ENCODE data around the gene RBM14. TPM values are rescaled to one million over a fixed set of nuclear protein-coding genes. Genes with fewer than 3 reads are reported as not detected.
A peak's percentile ranks its signal among the peaks of the same experiment; 100 is the strongest.
"Not testable (repeated sequence)": the region's sequence is repeated elsewhere in the genome, so short reads cannot be mapped to it uniquely, and the experiment has no call there.

Gene RBM14
- total RNA-seq, 1 donor from 2014 or later, result 28.7 TPM

DNA sequence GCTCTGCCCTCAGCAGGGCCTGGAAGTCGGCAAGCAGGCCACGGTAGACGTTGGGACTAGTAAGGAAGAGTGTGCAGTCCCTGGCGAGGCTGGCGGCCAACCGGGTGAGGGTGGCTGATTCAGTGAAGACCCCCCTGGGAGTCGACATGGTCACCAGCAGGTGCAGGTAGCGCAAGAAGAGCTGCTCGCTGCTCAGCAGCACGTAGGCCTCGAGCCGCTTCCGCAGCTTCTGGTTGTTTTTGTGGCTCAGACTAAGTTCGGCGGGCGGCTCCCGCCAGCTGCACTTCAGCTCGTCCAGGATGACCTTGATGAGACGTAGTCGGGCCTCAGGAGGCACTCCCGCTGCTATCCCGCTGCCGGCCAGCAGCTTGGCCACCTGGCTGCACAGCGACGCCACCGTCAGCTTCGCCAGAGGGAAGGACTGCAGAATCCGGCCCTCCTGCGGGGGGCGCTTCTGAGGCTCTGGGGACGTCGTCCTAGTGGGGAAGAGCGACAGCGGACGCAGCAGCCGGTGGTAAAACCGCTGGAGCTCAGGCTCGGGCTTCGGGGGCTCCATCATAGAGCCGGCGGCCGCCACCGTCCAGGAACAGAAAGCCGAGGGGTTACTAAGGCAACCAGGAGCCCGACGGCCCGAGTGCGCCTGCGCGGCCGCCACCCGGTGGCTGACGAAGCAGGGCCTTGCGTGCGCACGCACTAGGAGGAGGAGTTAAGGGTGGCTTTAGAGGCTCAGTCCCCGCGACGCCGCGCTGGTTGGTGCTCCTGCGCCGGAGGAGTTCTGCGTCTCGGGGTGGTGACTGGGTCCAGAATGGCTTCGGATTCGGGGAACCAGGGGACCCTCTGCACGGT is 23.8 kb upstream of the RBM14 start, which contains the start of the genes CCDC87 and CCS:
Gene CCDC87, minus strand, starts transcription at position 607 of the 846 bp plus-strand sequence. Its CDS starts 48 bp downstream, at position 559.
Gene CCS, plus strand, starts transcription at position 729 of the 846 bp plus-strand sequence. Its CDS starts 77 bp downstream, at position 806.
- intact Hi-C loops (cut with DNase I), result loop anchor here (2.0 kb wide), 1 partner anchor 24 kb away; the partner anchor contains the start of gene RBM14
- ATAC-seq (ENCODE audit: poor library complexity), result peak; percentile 99

DNA sequence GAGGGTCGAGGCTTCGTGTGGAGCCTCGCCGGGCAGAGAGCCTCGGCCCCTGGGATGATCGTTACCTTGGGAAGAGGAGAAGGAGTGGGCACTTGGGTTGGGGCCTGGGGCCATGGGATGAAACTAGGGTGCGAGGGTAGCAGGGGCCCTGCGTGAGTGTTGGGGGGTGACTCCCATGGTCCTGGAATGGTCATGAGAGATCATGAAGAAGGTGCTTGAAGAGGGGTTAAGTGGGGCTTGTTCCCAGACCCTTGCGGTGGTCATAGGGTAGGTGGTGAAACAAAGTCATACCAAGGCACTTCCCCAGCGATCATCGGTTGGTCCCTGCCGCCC is 23.2 kb upstream of the RBM14 start:
- ATAC-seq (ENCODE audit: poor library complexity) (peak; percentile 24), DNase-seq (no peak)
- intact Hi-C loops (cut with DNase I), result loop anchor here (2.0 kb wide), 1 partner anchor 24 kb away; the partner anchor contains the start of gene RBM14

More for the DNA sequence above, 23.8 kb upstream of the RBM14 start, which contains the start of the genes CCDC87 and CCS:
- DNase-seq, result peak; percentile 100

DNA sequence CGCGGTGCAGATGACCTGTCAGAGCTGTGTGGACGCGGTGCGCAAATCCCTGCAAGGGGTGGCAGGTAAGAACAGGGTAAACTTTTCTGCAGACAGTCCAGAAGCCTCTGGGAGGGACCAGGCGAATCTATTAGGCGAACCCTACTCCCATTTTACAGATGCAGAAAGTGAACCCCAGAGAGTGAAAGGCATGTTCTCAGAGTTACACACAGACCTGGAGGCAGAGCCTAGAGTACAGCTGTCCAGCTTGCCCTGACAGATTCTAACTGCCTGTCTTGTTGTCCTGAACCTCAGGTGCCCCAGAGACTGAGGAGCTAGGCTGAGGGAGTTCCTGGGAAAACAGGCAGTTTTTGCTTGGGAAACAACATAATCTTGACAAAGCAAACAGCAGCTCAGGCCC is 22.8 kb upstream of the RBM14 start:
- ATAC-seq (ENCODE audit: poor library complexity), result no peak
- intact Hi-C loops (cut with DNase I), result loop anchor here (2.0 kb wide), 1 partner anchor 23 kb away; the partner anchor contains the start of gene RBM14

DNA sequence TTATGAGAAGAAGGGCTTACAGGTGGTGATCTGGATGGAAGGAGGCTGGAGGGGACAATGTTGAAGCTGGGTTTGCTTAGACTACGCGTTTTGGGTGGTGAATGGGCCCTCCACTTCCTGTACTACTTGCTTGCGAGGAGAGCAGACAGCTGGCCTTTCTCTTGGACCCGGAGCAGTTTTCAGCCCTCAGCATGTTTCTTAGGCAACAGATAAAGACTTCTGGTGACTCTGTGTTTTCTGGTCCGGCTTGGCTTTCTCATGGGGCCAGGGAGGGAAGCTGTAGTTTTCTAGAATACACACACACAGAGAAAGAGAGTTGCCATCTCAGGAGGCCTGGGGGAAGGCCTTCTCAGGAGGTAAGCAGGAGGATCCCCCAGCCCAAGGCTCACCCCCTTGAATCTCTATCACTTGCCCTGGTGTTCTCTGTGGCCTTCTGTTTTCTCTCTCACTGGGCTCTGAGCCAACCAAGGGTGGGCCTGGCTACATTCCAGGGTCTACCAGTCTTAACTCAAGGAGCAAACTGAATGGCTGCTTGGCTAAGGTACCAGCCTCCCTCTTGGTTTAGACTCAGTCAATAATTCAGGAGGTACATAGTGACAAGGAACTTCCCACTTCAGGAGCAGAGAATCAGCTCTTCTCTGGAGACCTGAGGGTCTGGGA is 21.1 kb upstream of the RBM14 start:
- intact Hi-C loops (cut with DNase I), result no loop called here
- DNase-seq (peak; percentile 66), ATAC-seq (ENCODE audit: poor library complexity) (peak; percentile 40)

More for the DNA sequence above, 22.8 kb upstream of the RBM14 start:
- no peak for DNase-seq

DNA sequence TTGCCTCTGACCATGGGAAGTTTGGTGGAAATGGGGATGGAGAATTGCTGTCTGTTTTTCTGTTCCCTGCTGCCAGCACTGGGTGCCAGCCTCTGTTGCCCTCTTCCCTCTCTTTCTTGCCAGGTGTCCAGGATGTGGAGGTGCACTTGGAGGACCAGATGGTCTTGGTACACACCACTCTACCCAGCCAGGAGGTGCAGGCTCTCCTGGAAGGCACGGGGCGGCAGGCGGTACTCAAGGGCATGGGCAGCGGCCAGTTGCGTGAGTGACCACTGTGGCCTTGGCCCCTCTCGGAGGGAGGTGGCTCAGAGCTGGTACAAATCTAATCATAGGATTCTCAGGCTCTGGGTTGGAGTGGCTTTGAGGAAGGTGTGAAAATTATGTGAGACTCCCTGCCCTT is 17.4 kb upstream of the RBM14 start:
- DNase-seq (no peak), ATAC-seq (ENCODE audit: poor library complexity) (no peak)
- intact Hi-C loops (cut with DNase I), result no loop called here

DNA sequence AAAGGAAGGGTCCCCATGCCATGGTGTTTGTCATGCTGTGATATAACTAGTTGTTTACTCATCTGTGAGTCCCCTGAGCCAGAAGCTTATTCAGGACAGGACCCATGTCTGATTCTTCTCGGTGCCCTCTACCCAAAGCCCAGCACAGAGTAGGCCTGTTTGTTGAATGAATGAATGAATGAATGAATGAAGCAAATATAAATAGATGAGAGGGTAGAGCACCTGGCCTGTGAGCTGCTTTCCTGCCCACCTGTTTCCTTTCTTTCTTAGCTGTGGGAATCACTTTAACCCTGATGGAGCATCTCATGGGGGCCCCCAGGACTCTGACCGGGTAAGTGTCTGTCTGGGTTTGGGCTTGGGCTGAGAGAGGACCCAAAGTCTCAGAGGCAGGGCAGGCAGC is 16.2 kb upstream of the RBM14 start:
- no peak for ATAC-seq (ENCODE audit: poor library complexity)
- intact Hi-C loops (cut with DNase I), result no loop called here
- no peak for DNase-seq

DNA sequence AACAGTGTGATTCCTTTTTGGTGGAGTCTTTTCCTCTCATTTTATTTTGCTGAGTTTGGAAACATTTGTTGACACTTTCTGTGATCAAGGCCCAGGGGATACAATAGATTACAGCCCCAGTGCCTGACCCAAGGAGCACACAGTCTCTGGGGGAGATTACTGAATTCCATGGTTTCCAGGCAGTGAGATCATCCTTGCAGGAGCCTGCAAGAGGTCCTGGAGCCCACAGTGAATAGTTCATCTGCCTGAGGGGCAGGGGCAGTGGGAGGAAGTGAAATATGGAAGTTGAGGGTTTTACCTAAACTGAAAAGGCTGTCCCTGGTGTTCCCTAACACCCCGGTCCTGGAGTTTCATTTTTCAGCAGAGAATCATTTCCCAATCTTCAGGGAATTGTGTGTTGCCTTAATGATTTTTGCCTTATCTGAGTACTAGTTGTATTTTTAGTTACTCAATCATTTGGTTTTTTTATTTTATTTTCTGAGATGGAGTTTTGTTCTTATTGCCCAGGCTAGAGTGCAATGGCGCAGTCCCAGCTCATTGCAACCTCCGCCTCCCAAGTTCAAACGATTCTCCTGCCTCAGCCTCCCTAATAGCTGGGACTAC is 15.7 kb upstream of the RBM14 start:
- intact Hi-C loops (cut with DNase I), result no loop called here
- ATAC-seq (ENCODE audit: poor library complexity) (peak; percentile 66), DNase-seq (no peak)

DNA sequence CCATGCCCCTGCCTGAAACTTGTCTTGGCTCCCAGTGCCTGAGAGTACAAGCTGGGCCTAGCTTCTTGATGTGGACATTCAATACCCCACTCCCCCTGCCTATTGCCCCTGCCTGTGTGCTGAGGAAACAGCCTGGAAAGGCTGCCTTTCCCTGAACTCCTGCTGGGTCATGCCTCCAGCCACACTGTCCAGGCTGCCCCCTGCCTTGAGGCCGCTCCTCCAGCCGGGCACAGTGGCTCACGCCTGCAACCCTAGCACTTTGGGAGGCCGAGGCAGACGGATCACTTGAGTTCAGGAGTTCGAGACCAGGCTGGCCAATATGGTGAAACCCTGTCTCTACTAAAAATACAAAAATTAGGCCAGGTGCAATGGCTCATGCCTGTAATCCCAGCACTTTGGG is 13.4 kb upstream of the RBM14 start:
- DNase-seq (no peak), ATAC-seq (ENCODE audit: poor library complexity) (no peak)

DNA sequence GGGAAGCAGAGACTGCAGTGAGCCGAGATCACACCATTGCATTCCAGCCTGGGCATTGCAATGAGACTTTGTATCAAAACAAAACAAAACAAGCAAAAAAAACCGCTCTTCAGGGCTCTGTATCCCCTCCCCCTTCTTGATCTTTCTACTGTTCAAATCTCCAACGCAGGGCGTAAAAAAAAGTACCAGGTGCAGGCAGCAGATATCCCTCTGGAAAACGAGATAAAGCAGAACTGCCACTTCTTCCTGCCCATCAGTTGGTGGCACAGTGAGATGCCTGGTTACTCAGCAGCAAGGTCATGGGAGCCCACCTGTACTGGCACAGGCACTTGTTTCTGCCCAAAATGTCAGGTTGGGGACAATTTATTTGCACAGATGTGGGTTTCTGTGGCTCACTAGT is 12.3 kb upstream of the RBM14 start:
- DNase-seq (no peak), ATAC-seq (ENCODE audit: poor library complexity) (no peak)
- intact Hi-C loops (cut with DNase I), result no loop called here

More for the DNA sequence above, 13.4 kb upstream of the RBM14 start:
- intact Hi-C loops (cut with DNase I), result no loop called here

DNA sequence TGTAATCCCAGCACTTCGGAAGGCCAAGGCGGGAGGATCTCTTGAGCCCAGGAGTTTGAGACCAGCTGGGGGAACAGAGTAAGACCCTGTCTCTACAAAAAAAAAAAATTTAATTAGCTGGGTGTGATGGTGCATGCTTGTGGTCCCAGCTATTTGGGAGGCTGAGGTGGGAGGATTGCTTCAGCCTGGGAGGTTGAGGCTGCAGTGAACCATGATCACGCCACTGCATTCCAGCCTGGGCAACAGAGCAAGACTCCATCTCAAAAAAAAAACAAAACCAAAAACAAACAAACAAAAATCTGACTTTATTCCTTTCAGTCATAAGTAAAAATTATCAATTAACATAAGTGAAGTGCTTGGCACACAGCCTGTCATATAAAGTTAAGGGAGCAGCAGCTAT is 9.8 kb upstream of the RBM14 start:
- intact Hi-C loops (cut with DNase I); DNase-seq; ATAC-seq (ENCODE audit: poor library complexity): not testable (repeated sequence)

DNA sequence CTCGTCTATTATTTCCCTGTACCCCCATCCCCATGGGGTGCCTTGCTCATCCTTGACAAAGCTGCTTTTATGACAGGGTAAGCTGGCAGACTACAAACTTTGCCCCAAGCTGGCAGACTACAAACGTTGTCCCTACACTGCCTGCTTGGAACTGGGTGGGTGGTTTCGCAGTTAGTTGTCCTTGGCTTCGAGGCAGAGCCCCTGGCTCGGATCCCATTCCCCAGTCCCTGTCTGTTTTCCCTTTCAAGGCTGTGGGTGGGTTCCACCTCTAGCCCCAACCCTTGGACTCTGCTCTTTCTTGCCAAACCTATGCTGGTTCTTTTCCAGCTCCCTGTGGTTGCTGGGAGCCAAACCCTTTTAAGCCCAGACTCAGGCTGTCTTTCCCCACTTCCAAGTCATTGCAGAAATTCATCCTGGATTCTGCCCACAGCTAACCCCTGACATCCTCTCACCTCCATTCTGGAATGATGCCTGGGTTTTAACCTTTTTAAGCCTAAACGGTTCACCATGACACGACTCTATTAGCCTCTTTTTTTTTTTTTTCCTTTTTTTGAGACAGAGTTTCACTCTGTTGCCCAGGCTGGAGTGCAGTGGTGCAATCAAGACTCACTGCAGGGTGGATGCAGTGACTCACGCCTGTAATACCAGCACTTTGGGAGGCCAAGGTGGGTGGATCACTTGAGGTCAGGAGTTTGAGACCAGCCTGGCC is 9.2 kb upstream of the RBM14 start:
- intact Hi-C loops (cut with DNase I), result no loop called here
- peak; percentile 66 for DNase-seq
- ATAC-seq (ENCODE audit: poor library complexity), result peak; percentile 71

DNA sequence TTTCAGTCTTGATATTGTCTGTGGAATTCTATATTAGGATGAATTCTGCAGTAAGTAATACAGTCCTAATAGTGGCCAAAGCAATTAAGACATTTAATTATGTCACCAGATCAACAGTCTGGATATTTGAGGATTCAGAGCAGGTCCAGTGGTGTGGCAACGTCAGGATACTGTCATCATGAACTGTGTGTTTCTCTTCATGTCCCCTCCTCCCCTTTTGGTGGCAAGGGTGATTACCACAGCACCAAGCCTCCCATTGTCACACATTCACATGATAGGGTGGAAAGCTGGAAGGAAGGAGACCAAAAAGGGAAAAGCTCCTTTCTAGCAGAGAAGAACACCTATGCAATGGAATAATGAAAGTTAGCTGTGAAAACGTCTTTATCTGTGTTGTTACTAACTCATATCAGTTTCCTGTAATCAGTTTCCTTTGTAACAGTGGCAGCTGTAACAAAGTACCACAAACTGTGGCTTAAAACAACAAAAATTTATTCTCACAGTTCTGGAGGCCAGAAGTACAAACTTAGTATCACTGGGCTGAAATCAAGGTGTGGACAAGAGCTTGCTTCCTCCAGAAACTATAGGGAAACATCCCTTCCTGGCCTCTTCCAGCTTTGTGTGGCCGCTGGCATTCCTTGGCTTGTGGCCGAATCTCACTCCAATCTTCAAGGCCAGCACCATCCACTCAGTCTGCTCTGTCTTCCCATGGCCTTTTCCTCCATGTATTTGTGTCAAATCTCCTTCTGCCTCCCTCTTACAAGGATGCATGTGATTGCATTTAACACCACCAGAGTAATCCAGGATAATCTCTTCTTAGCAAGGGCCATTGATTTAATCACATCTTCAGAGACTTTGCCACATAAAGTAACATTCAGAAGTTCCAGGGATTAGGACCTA is 6.5 kb upstream of the RBM14 start:
- intact Hi-C loops (cut with DNase I), result no loop called here
- ATAC-seq (ENCODE audit: poor library complexity) (no peak), DNase-seq (no peak)

DNA sequence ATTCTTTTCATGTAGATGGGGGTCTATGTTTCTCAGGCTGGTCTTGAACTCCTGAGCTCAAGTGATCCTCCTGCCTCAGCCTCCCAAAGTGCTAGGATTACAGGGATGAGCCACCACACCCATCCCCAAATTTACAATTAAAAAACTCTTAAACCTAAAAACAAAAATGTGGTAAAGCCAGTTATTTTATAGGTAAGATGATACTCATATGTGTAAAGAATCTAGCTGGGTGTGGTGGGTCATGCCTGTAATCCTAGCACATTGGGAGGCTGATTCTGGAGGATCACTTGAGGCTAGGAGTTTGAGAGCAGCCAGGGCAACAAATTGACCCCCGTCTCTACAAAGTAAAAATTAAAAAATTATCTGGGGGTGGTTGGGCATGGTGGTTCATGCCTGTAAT is 4.0 kb upstream of the RBM14 start:
- intact Hi-C loops (cut with DNase I), result no loop called here
- no peak for DNase-seq
- ATAC-seq (ENCODE audit: poor library complexity), result no peak

DNA sequence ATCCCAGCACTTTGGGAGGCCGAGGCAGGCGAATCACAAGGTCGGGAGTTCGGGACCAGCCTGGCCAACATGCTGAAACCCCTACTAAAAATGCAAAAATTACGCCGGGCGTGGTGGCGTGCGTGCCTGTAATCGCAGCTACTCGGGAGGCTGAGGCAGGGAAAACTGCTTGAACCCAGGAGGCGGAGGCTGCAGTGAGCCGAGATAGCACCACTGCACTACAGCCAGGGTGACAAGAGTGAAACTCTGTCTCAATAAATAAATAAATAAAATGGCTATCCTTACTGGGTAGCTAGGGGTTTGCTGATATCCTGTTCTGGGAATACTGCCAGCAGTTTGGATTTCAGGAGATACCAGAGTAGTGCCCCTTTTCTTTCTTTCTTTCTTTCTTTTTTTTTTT is 2.4 kb upstream of the RBM14 start:
- DNase-seq (no peak), ATAC-seq (ENCODE audit: poor library complexity) (no peak)
- intact Hi-C loops (cut with DNase I), result no loop called here

DNA sequence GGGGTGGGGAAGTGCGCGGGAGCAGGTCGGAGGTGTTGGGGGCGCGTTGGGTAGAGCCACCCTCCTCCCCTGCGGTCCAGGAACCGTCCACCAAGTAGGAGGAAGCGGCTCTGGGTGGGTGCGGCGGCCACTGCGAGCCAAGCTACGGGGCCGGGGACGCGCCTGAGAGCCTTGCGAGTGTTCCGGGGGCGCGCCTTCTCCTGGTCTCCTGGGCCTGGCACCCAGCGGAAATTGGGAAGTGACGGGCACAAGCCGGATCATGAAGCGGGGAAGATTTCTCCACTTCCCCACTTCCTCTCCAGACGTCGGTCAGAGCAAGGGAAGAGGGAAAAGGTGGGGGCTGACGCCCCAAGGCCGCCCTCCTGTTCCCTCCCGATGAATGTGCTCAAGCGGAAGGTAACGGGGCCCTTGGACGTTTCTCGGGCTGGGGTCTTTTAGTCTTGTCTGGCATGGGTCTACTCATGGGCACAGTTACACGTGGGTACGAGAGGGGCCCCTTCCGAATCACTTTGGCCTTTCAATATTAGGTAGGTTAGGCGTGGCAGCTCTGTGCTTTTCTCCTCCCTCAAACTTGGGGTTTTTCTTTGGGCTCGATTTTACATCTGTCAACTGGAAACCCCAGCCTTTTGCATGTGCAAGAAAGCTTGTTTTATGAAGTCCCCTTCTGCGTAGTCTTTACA is 865 bp downstream of the RBM14 start:
- DNase-seq (peak; percentile 89), ATAC-seq (ENCODE audit: poor library complexity) (peak; percentile 42)
- intact Hi-C loops (cut with DNase I), result loop anchor here (2.0 kb wide), 1 partner anchor 24 kb away; the partner anchor contains the start of genes CCDC87 and CCS

DNA sequence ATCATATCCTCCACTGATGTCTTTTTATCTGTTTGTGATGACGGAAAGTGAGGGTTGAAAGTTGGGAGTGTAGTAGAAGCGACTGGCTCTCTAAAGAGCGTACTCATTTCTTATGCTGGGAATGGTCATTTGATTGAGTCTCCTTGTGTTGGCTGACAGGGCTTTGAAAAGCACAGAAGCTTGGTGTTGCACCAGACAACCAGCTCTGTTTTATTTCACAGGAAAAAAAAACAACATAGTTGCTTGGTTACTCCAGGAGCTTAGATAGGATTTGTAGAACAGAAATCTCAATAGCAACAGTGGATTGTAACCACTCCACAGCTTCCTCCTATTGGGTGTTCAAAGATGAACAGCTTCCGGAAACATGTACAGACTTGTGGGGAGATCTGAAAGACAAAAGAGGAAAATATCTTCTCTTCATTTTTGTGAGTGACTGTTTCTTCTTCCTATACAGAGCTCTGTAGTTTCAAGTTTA is 2.7 kb downstream of the RBM14 start:
- ATAC-seq (ENCODE audit: poor library complexity), result peak; percentile 15

DNA sequence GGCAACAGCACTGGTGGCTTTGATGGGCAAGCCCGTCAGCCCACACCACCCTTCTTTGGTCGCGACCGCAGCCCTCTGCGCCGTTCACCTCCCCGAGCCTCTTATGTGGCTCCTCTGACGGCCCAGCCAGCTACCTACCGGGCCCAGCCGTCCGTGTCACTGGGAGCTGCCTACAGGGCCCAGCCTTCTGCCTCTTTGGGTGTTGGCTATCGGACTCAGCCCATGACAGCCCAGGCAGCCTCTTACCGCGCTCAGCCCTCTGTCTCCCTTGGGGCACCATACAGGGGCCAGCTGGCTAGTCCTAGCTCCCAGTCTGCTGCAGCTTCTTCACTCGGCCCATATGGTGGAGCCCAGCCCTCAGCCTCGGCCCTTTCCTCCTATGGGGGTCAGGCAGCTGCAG is 8.0 kb downstream of the RBM14 start:
- intact Hi-C loops (cut with DNase I), result no loop called here
- ATAC-seq (ENCODE audit: poor library complexity) (peak; percentile 4), DNase-seq (no peak)

More for the DNA sequence above, 2.7 kb downstream of the RBM14 start:
- DNase-seq, result no peak
- intact Hi-C loops (cut with DNase I), result no loop called here
